ENCODE results near the gene CCDC8. TPM values are rescaled to one million over a fixed set of nuclear protein-coding genes. Genes with fewer than 3 reads are reported as not detected.
"Not testable (repeated sequence)": the region's sequence is repeated elsewhere in the genome, so short reads cannot be mapped to it uniquely, and the experiment has no call there.

Gene CCDC8
- total and polyA plus RNA-seq, 9 of the 15 experiments (the other 6 are each of a cell fraction or from before 2014, with no cell fraction given) = 0.68 to 30.8 (median 15.6) TPM

- TF ChIP-seq REST (IDR thresholded peaks at IDR 0.05; ENCODE audit: borderline replicate concordance) (peak; percentile 33; the same call in 1 of the 2 replicates), AFF1 (IDR thresholded peaks at IDR 0.05; ENCODE audit: low read depth in 1 of 2, partially characterized antibody in 2 of 2) (peak in 1 of 2 experiments; percentile 7), CTBP1 (IDR thresholded peaks at IDR 0.05; ENCODE audit: borderline replicate concordance) (peak; percentile 21; the same call in 1 of the 2 replicates), YY1 (IDR thresholded peaks at IDR 0.05; ENCODE audit: borderline replicate concordance in 1 of 3, control insufficient read depth in 1 of 3, extremely low read depth in 1 of 3, insufficient read depth in 3 of 3, insufficient read length in 1 of 3, insufficient replicate concordance in 2 of 3, low read depth in 1 of 3, low read length in 2 of 3) (peak in 1 of 3 experiments; percentile 12), ZBTB12 (CRISPR knock-in tag; IDR thresholded peaks at IDR 0.05) (0 out of 2 replicates have a peak, but pooled peaks have one; percentile 33), NCOA1 (IDR thresholded peaks at IDR 0.05; ENCODE audit: low read depth) (peak; percentile 13; the same call in 1 of the 2 replicates), HNRNPLL (IDR thresholded peaks at IDR 0.05; ENCODE audit: low read depth, low read length, poor library complexity, severe bottlenecking) (peak; percentile 96)
- TF ChIP-seq REST (CRISPR knock-in tag; IDR thresholded peaks at IDR 0.05; ENCODE audit: low read depth) = not testable (repeated sequence)
These were observed 2.7 kb upstream of the CCDC8 start (continued) for GRCh38 chr19:46415804-46416709.
